SK-N-SH treated with all-trans-retinoic acid at 6 μM for 48 hours (cell line): ENCODE data around the gene GPBP1L1.

ENCODE experiments used
- CREB5 ChIP-seq: fragments of 250-450 bp; sonication (Bioruptor Pico); IDR thresholded peaks from 2 replicates; pipeline ENCODE4 v1.5.1; 2020; ENCODE audit warnings: low read depth, mild to moderate bottlenecking, moderate library complexity
- GLIS3 ChIP-seq: fragments of 250-450 bp; sonication (Bioruptor Pico); IDR thresholded peaks from 2 replicates; pipeline ENCODE4 v1.5.0; 2020; ENCODE audit warnings: mild to moderate bottlenecking, moderate library complexity

- no peak for TF ChIP-seq GLIS3 (CRISPR knock-in tag)
- TF ChIP-seq CREB5 (CRISPR knock-in tag), result no peak
Measured at GRCh38 chr1:45686015-45686287, 382 bp downstream of the GPBP1L1 start.
